A673 (cell line): ENCODE data around the gene PDE6D. TPM values are rescaled to one million over a fixed set of nuclear protein-coding genes. Genes with fewer than 3 reads are reported as not detected.

Experiments used
- BruUV-seq: library from RNA; stranded (reverse); fragments of 400-500 nt; replicated peaks from 2 replicates; lab custom pipeline; 2021; lab: Mats Ljungman, UMichigan
- CTCF ChIA-PET: fragments of 300-600 bp; sonication (Branson Sonifier 250); formaldehyde crosslinking; loops from one replicate; lab custom pipeline; 2022; ENCODE audit warnings: antibody characterized with exemption; lab: Charles Lee
- POLR2A ChIA-PET: fragments of 300-600 bp; sonication (Branson Sonifier 250); formaldehyde crosslinking; loops from one replicate; lab custom pipeline; 2022; ENCODE audit warnings: antibody characterized with exemption; ENCODE audit not compliant: low non-redundant PET; lab: Charles Lee
- DNase-seq: peaks from one replicate; pipeline ENCODE4 v3.0.0-alpha.2; 2015; ENCODE audit warnings: low spot score
- H3K27ac ChIP-seq: fragments of 200-600 bp; sonication (generic); 2 replicates; pipeline ENCODE4 v1.5.1; 2016; ENCODE audit warnings: mixed run types, low read depth, mild to moderate bottlenecking, mixed read lengths, antibody characterized with exemption, low read length; ENCODE audit not compliant: poor library complexity, severe bottlenecking
- H3K27me3 ChIP-seq: fragments of 200-600 bp; sonication (generic); replicated peaks from 2 replicates; pipeline ENCODE4 v1.6.1; 2017; ENCODE audit warnings: mixed run types, low read depth, mild to moderate bottlenecking, mixed read lengths, antibody characterized with exemption, low read length; ENCODE audit not compliant: insufficient read depth, poor library complexity
- H3K36me3 ChIP-seq: fragments of 200-600 bp; sonication (generic); 2 replicates; pipeline ENCODE4 v1.6.1; 2016; ENCODE audit warnings: mixed run types, mild to moderate bottlenecking, mixed read lengths, antibody characterized with exemption, low read length; ENCODE audit not compliant: insufficient read depth, poor library complexity, severe bottlenecking
- H3K4me1 ChIP-seq: fragments of 200-600 bp; sonication (generic); 2 replicates; pipeline ENCODE4 v1.6.1; 2017; ENCODE audit warnings: mixed run types, mild to moderate bottlenecking, mixed read lengths, antibody characterized with exemption, low read length; ENCODE audit not compliant: insufficient read depth, poor library complexity, severe bottlenecking
- H3K4me3 ChIP-seq: fragments of 200-600 bp; sonication (generic); 2 replicates; pipeline ENCODE4 v1.5.1; 2016; ENCODE audit warnings: low read depth, mixed run types, mild to moderate bottlenecking, mixed read lengths, low read length; ENCODE audit not compliant: poor library complexity, severe bottlenecking
- H3K9me3 ChIP-seq: fragments of 200-600 bp; sonication (generic); 2 replicates; pipeline ENCODE4 v1.6.1; 2016; ENCODE audit warnings: mixed run types, low read depth, mild to moderate bottlenecking, mixed read lengths, antibody characterized with exemption, low read length; ENCODE audit not compliant: poor library complexity, severe bottlenecking
- EZH2 ChIP-seq: fragments of 200-600 bp; sonication (generic); IDR thresholded peaks from 2 replicates; pipeline ENCODE4 v1.6.1; 2017; ENCODE audit warnings: borderline replicate concordance, low read depth, mild to moderate bottlenecking, mixed read lengths, antibody characterized with exemption, low read length; ENCODE audit not compliant: poor library complexity, severe bottlenecking
- intact Hi-C: fragments of 100-400 bp; cut with micrococcal nuclease; formaldehyde crosslinking; loops from one replicate; pipeline ENCODE4 v1.10.0; 2022; ENCODE audit not compliant: unreplicated experiment
- total RNA-seq: library from RNA; stranded (reverse); gene quantifications from 2 replicates; pipeline ENCODE4 v1.2.3, GENCODE V29; 2021
- TF ChIP-seq, protein P1 (sequence below): fragments of 300-800, 200-600 bp; sonication (generic); conservative IDR thresholded peaks from 2 replicates; pipeline ENCODE4 v1.5.1; 2017; ENCODE audit warnings: low read depth, mild to moderate bottlenecking, antibody characterized with exemption, low read length, moderate library complexity, mixed read lengths

PDE6D gene
- total RNA-seq, 1 experiment from 2014 or later, result 19.7 TPM

DNA sequence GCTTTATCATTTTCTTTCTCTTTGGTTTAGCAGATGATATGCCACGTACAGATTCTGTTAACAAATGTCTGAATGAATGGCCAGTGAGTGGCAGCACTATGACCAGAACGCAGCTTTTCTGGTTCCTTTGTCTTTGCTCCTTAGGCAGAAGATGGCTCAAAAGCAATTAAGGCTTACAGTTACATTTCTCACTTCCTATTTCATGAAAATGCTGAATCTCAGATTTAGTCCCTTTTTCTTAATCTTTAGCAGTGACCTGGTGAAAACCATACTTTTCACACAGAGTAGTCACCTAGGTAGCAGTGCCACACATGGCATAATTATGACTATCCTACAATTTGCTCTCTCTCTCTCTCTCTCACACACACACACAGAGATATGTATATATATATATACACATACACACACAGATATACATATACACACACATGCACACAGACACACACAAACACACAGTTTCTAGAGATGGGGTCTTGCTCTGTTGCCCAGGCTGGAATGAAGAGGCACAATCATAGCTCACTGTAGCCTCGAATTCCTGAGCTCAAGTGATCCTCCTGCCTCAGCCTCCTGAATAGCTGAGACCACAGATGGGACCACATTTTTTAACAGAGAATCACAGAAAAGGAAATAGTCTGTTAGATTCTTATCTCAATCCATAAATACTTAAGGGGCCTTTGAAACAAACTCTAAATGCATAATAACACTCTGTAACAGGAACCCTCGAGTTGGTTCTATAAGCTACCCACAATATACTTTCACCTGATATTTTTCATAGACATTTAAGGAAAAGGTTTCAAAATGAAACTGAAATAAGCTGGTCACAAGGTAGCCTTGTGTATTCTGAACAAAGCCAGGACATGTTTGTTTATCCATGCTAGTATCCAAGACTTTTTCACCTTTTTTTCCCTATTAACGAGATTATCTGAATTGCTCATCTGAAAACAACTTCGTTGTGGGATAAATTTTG lies 11.6 kb downstream of the PDE6D start:
- no peaks in the 10 kb centered on the region for H3K4me1 ChIP-seq
- BruUV-seq, result no TSS peak
- H3K9me3 ChIP-seq, result no peaks in the 10 kb centered on the region
- POLR2A ChIA-PET, result no interaction called here
- DNase-seq, result no peak
- no peaks in the 10 kb centered on the region for H3K27me3 ChIP-seq
- no peaks in the 10 kb centered on the region for H3K36me3 ChIP-seq
- no peak overlapping the region for H3K27ac ChIP-seq
- no peak overlapping the region for H3K4me3 ChIP-seq
- no peak for TF ChIP-seq EZH2
- TF ChIP-seq, protein P1, sequence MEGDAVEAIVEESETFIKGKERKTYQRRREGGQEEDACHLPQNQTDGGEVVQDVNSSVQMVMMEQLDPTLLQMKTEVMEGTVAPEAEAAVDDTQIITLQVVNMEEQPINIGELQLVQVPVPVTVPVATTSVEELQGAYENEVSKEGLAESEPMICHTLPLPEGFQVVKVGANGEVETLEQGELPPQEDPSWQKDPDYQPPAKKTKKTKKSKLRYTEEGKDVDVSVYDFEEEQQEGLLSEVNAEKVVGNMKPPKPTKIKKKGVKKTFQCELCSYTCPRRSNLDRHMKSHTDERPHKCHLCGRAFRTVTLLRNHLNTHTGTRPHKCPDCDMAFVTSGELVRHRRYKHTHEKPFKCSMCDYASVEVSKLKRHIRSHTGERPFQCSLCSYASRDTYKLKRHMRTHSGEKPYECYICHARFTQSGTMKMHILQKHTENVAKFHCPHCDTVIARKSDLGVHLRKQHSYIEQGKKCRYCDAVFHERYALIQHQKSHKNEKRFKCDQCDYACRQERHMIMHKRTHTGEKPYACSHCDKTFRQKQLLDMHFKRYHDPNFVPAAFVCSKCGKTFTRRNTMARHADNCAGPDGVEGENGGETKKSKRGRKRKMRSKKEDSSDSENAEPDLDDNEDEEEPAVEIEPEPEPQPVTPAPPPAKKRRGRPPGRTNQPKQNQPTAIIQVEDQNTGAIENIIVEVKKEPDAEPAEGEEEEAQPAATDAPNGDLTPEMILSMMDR, result no peak
- CTCF ChIA-PET, result no interaction called here
- intact Hi-C loops, result no loop called here

DNA sequence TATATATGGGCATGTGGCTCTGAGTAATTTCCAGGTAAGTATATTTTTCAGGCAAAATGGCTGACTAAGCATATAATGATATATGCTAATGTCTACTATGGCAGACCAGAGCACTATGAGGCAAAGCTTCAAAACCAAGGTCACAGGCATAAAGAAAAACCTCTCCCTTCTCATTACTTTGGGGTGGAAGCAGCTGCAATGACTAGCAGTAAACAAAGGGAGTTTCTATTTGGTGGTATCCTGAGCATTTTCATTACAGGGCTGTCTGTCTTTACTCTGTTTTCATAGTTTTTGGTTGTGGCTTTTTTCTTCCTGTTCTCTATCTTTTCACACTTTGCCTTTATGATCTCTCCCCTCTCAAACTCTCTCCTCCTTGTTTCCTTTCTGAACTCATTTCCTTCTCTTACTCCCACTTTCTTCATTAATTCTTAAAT lies 15.6 kb downstream of the PDE6D start:
- POLR2A ChIA-PET, result no interaction called here
- Histone ChIP-seq H3K36me3 (no peaks in the 10 kb centered on the region), H3K27me3 (no peaks in the 10 kb centered on the region), H3K4me1 (no peaks in the 10 kb centered on the region), H3K9me3 (no peaks in the 10 kb centered on the region), H3K4me3 (no peak overlapping the region), H3K27ac (no peak overlapping the region)
- no peak for DNase-seq
- CTCF ChIA-PET, result no interaction called here
- no peak for TF ChIP-seq EZH2
- TF ChIP-seq, protein P1, result no peak
- intact Hi-C loops, result no loop called here
- BruUV-seq, result no TSS peak

DNA sequence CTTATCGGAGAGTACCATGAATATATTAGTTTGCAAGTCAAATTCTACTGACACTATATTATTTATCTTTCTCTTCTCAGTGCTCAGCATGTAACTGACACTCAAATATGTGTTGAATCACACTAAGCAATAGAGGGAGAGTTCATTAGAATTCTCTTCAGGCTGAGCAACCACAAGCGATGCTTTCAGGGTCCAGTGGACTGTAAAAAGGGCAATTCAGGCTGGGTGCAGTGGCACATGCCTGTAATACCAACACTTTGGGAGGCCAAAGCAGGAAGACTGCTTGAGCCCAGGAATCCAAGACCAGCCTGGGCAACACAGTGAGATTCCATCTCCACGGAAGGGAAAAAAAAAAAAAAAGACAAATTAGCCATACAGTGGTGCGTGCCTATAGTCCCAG lies 16.3 kb downstream of the PDE6D start:
- no peak for TF ChIP-seq EZH2
- TF ChIP-seq, protein P1, result no peak
- Histone ChIP-seq H3K27ac (no peak overlapping the region), H3K4me3 (no peak overlapping the region), H3K27me3 (no peaks in the 10 kb centered on the region), H3K36me3 (no peaks in the 10 kb centered on the region), H3K9me3 (no peaks in the 10 kb centered on the region), H3K4me1 (no peaks in the 10 kb centered on the region)
- intact Hi-C loops, result no loop called here
- DNase-seq, result no peak
- POLR2A ChIA-PET, result no interaction called here
- CTCF ChIA-PET, result no interaction called here
- BruUV-seq, result no TSS peak
